ENCODE measurements around the gene DCC.

The DCC gene

GRCh38 chr18:53253789-53254188, 913.8 kb downstream of the DCC start:
- no peak for ATAC-seq

- ATAC-seq: no peak
Observed at GRCh38 chr18:53254265-53254664, 914.3 kb downstream of the DCC start.

- ATAC-seq: no peak
Observed at GRCh38 chr18:53261241-53261640, 921.2 kb downstream of the DCC start.

GRCh38 chr18:53266850-53267249, 926.9 kb downstream of the DCC start:
- no peak for ATAC-seq

DNA sequence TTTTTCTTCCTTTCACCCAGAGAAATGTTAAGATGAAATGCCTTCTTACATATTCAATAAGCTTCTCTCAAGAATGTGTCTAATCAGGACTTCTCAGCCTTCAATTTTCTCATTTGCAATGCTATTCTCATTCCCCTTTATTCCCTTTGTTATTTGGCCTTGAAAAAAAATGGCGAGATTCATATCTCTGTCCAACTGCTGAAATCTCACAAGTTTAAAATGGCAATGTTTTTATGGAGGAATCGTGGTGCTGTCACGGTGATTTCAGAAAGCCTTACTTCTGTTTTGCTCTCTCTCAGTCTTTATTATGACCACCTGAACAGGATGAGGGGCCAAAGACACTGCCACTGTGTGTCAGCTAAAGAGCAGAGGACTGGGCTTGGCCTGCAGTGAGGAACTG, 928.5 kb downstream of the DCC start:
- no peak for ATAC-seq

DNA sequence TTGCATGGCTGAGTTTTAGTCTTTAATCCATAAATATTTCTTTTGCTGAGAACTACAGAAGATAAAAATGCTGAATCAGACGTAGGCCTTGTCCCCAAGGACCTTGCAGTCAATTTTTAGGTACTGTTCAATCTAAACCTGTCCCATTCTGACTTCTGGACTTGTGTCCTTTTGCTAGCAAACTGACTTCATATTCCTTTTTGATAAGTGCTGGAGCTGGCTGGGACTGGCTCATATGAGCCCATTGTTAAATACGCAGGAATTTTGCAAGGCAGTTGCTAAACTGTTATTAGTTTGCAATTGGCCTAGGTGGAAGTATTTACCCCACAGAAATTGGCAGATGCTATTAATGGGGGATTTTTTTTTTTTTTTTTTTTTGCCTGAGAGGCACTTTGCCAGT, 941.4 kb downstream of the DCC start:
- no peak for ATAC-seq

GRCh38 chr18:53283708-53284107, 943.7 kb downstream of the DCC start:
- ATAC-seq: no peak

DNA sequence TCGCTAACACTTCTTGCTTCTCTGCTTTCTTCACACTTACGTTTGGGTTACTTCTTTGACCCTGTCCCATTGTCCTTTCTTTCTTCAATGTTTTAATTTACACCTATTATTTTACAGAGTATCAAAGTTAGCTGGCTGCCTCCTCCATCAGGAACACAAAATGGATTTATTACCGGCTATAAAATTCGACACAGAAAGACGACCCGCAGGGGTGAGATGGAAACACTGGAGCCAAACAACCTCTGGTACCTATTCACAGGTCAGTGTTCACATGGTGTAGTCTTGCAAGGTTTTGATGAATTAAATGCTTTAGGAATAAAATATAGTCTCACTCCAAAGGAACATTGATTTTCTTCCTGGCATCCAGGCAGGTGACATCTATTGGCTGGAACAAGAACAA, 965.5 kb downstream of the DCC start:
- no peak for ATAC-seq

DNA sequence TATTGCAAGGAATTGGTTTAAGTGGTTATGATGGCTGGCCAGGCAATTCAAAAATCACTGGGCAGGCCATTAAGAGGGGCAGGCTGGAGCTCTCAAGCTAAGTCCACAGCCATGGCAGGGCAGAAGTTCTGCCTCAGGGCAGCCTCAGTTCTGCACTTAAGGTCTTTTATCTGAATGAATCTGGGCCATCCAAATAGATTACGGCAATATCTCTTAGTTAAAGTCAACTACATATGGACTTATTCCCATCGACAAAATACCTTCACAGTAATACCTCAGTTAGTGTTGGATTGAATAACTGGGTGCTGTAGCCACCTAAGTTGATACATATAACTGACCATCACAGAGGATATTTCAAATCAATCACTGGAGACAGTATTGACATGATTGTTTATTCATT, 979.6 kb downstream of the DCC start:
- ATAC-seq: no peak

- no peak for ATAC-seq
Observed at GRCh38 chr18:53322163-53322562, 982.2 kb downstream of the DCC start.

DNA sequence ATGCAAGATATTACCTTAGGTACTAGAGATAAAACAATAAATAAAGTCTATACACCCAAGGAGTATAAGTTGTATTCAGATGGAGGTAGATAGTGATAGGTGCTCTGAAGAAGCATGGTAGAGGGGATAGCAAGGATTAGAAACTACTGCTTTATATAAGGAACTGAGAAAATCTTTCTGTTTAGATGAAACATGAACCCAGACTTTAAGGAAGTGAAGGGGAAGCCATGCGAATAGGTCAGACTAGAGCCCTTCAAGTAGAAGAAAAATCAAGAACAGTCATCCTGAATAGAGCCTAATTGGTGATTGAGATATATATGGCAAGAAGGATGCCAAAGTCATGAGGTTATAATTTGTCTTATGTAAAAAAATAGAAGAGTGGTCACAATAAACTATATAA, 984.4 kb downstream of the DCC start:
- no peak for ATAC-seq

DNA sequence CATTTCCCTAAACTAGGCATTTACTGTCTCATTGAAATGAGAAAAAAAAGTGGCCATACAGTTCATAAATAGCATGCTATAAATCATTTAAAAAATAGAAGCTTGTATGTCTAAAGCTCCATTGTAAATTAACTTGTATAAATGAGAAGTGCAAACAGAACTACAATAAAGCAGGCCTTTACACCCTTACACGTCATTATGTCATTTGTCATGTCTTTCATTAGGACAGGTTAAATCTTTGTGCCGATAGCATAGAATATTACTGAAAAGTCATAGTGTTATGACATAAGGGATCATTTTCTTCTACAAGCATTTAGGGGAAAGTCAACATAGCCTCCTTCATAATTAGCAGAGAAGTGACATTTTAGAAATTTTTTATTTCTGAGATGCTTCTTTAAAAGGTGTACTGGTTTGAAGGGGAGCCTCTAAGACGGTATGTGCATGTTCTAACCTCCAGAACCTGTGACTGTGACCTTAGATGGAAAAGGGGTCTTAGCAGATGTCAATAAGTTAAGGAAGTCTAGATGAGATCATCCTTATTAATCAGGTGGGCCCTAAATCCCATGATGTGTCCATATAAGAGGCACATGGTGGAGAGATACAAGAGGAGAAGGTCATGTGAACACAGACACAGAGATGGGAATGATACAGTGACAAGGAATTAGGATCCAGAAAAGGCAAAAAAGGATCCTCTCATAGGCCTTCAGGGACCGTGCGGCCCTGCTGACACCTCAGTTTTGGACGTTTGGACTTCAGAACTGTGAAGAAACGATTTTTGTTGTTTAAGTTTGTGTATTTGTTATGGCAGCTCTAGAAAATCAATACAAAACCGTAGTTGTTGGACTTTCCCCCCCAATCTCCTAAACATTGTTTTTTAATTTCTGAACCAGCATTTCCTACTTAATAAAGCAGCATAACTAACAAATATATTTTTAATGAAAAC, 1020.8 kb downstream of the DCC start:
- no peak for ATAC-seq

GRCh38 chr18:53375621-53376020, 1035.6 kb downstream of the DCC start:
- no peak for ATAC-seq

GRCh38 chr18:53380063-53380639, 1040.2 kb downstream of the DCC start:
- no peak for ATAC-seq

GRCh38 chr18:53382870-53383269, 1042.9 kb downstream of the DCC start:
- ATAC-seq: no peak

DNA sequence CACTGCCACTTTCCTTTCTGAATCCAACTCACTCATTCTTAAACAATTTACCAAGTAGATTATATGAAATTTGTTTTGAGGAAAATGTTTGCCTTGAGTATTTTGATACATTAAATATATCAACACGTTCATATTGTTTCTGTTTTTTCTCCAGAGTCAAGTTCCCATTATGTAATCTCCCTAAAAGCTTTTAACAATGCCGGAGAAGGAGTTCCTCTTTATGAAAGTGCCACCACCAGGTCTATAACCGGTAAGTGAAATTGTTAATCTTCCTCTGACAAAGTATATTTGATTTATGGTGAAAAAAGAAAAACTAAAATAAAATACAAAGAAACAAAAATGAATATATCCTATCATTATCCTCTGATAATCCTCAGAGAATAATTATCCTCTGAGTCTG, 1045.9 kb downstream of the DCC start:
- no peak for ATAC-seq

DNA sequence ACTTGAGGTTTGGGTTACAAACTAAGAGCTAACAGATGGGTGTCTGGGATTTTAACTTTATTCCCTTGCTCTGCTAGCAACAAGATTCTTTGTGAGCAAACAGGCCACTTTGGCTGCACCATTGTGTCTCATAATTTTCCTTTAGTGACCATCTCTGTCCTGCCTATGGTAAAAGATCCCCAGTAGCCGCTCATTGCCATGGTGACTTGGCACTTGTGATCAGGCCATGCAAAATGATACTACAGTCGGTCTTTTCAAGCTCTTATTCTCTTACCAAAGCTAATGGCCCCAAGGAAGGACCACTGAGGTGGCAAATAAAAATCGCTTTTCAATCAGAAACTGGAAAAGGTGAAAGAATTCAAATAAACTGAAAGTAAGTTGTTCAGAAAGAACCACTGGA, 1047.6 kb downstream of the DCC start:
- no peak for ATAC-seq

- no peak for ATAC-seq
Observed at GRCh38 chr18:53402670-53403069, 1062.7 kb downstream of the DCC start.

GRCh38 chr18:53408271-53408670, 1068.3 kb downstream of the DCC start:
- no peak for ATAC-seq

DNA sequence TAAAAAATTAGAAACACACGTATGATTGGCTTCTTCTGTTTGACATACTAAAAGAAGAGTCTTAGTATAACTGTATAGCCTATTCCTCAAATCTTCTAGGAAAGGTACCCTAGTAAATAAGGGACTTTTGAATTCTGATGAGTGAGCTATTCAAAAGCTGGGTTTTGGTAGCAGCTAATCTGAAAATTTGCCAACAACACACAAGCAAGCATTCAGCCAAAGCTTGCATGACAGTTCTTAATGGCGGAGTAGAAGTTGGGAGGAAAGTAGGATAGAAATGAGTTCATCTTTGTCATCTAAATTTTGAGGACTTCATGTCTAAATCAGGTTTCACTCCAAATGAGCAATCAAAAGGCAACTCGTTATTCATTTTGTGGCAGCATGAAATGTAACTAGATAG, 1071.5 kb downstream of the DCC start:
- no peak for ATAC-seq

DNA sequence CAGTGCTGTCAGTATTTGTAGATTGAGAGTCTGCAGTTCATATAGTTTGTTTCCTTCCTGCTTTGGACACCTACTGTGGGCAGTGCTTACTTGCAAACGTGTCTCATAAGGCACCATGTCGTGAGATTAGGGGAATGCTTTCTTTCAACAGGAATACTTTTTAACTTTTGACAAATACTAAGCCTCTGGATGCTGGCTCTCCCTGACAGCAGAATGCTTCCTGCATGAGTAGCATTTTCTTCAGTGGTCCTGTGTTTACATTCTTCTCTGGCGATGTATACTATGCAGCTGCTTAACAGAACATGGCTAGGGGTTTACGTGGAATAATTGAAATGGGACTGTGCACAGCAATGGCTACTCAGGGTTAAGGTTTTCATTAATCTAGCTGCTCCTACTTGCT, 1077.0 kb downstream of the DCC start:
- ATAC-seq: no peak

DNA sequence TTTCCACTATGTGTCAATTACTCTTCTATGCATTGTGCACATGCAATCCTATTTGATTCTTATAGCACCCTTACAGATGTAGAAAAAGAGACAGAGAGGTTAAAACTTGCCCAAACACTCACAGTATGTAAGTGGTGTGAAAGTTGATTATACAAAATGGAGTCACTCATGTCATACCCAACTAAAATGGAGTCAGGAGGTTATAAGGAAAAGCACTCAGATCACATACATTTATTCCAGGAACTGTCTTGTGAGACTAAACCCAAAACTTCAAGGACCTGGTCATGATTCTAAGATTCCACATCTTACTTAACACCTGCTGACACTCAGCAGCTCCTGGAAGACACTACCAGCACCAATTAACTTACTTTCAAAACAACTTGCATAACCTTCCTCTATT, 1081.9 kb downstream of the DCC start:
- no peak for ATAC-seq

DNA sequence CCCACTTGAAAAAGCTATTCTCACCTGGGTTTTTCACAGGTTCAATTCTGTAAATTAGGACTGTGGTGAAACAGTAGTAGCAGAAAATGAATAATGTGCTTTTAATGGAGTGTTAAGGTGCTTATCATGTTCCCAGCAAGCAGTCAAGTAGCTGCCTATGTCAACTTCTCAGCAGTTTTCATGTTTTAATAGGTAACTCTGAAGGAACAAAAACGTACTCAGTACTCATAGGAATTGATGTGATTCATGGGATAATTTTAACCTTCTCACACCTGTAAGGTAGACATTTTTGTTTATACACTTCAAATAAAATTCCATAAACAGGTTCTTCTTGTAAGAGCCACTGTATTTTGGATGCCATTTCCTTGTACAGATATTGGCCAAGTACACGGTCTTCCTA, 1082.9 kb downstream of the DCC start:
- ATAC-seq: no peak

DNA sequence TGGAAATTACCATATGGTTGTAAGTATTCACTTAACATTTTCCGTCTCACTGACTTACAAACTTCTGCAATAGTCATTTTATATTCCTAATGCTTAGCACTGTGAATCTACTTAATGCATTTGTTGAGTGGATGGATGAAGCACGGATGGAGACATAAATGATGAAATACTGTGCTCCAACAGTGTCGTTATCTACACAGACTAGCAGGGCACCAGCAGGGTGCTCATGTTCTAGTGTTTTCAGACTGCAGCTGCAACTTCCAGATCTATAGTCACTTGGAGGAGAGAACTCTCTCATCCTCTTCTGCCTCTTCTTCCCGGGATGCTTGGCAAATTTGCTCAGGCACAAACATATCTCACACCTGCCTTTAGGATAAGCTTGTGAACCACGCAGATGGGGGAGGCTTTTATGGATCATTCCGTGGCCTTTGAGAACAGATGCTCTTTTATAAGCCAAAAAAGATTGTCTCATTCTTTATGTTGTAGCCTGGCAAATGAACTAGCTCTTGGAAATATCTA, 1086.7 kb downstream of the DCC start:
- no peak for ATAC-seq
